ENCODE data around the gene MGAT3. TPM values are rescaled to one million over a fixed set of nuclear protein-coding genes. Genes with fewer than 3 reads are reported as not detected.

Gene MGAT3
- total and polyA plus RNA-seq, 9 of the 15 experiments (the other 6 are each of a cell fraction or from before 2014, with no cell fraction given) = 0.10 to 11.5 (median 4.6) TPM

GRCh38 chr22:39532215-39533073 lies 75.6 kb downstream of the MGAT3 start, which contains the start of gene RPS19BP1 (continued):
- TF ChIP-seq SMARCC2 (IDR thresholded peaks at IDR 0.05; ENCODE audit: low read depth) (no peak), GABPA (tag; conservative IDR thresholded peaks at IDR 0.05; ENCODE audit: low read depth) (peak; percentile 97), HNRNPUL1 (IDR thresholded peaks at IDR 0.05; ENCODE audit: low read length) (no peak), KHSRP (IDR thresholded peaks at IDR 0.05) (no peak), NR2F6 (CRISPR knock-in tag; IDR thresholded peaks at IDR 0.05) (no peak), ZNF639 (CRISPR knock-in tag; conservative IDR thresholded peaks at IDR 0.05 in 1 of 2, IDR thresholded peaks at IDR 0.05 in 1 of 2) (peak in 1 of 2 experiments; percentile 52; a peak in 1 of 4 replicates), MAX (CRISPR knock-in tag; IDR thresholded peaks at IDR 0.05) (peak; percentile 70), CHCHD3 (CRISPR knock-in tag; IDR thresholded peaks at IDR 0.05) (no peak), ZNF140 (CRISPR knock-in tag; IDR thresholded peaks at IDR 0.05) (no peak), RBM25 (IDR thresholded peaks at IDR 0.05; ENCODE audit: low read depth, low read length, severe bottlenecking) (no peak), C11orf30 (IDR thresholded peaks at IDR 0.05; ENCODE audit: low read depth) (no peak), ZNF3 (CRISPR knock-in tag; IDR thresholded peaks at IDR 0.05) (no peak), ZNF280A (IDR thresholded peaks at IDR 0.05; ENCODE audit: low read depth, partially characterized antibody) (no peak), E2F1 (CRISPR knock-in tag; IDR thresholded peaks at IDR 0.05) (no peak), ZNF24 (IDR thresholded peaks at IDR 0.05) (no peak), POLR3A (IDR thresholded peaks at IDR 0.05; ENCODE audit: borderline replicate concordance, extremely low read depth, insufficient read depth, insufficient read length) (no peak), ZFP36 (IDR thresholded peaks at IDR 0.05; ENCODE audit: low read depth, low read length, partially characterized antibody) (no peak), MAZ (CRISPR knock-in tag; conservative IDR thresholded peaks at IDR 0.05 in 1 of 2, IDR thresholded peaks at IDR 0.05 in 1 of 2) (peak; percentile 62 to 68; a peak in 3 of 4 replicates), RNF219 (CRISPR knock-in tag; IDR thresholded peaks at IDR 0.05) (no peak)
